Pancreas (tissue), 10 donors: Measurements from ENCODE around the gene CTSF. TPM values are rescaled to one million over a fixed set of nuclear protein-coding genes. Genes with fewer than 3 reads are reported as not detected.
A peak's percentile ranks its signal among the peaks of the same experiment; 100 is the strongest.

ENCODE experiments used
- ATAC-seq, 4 donors: fragments of 200-7000 bp; cut with Tn5 transposase; one replicate each; pipeline versions ENCODE4 v1.8.0 to v1.9.1; 2020; ENCODE audit warnings: mild to moderate bottlenecking in 4 of 4, moderate library complexity in 4 of 4
- DNase-seq, 6 donors: peaks; one replicate each; pipeline ENCODE4 v3.0.0-alpha.2; 2020
- FAIRE-seq: peaks from 2 replicates; lab custom pipeline; 2012; peaks lifted over from hg19 to GRCh38; lab: Jason Lieb, UNC
- H3K27ac ChIP-seq, 4 donors: fragments of 200-600 bp; sonication (generic); 1 replicate in 3 of 4; 2 replicates in 1 of 4; pipeline versions ENCODE4 v1.5.0 to v1.8.0; 2020
- H3K27me3 ChIP-seq, 4 donors: fragments of 200-600 bp; one replicate each; pipeline ENCODE4 v1.8.0; 2021
- H3K36me3 ChIP-seq, 3 donors: fragments of 200-600 bp; sonication (generic) in 1 of 3; one replicate each; pipeline versions ENCODE4 v1.5.0 to v1.8.0; 2020 to 2021
- H3K4me1 ChIP-seq, 3 donors: fragments of 200-600 bp; one replicate each; pipeline ENCODE4 v1.8.0; 2021
- H3K4me3 ChIP-seq, 4 donors: fragments of 200-600 bp; sonication (generic) in 2 of 4; one replicate each; pipeline versions ENCODE4 v1.5.0 to v1.8.0; 2020 to 2021
- H3K9me3 ChIP-seq, 4 donors: fragments of 200-600 bp; one replicate each; pipeline ENCODE4 v1.8.0; 2021
- CTCF ChIP-seq, 4 donors: fragments of 200-600 bp; sonication (generic) in 3 of 4; IDR thresholded peaks; one replicate each; pipeline versions ENCODE4 v1.5.0 to v1.8.0; 2021; ENCODE audit warnings: antibody characterized with exemption in 4 of 4
- WGBS, 2 donors: extraction: QIAGEN DNeasy Blood & Tissue Kit; methylation state at CpG; one replicate each; pipeline ENCODE4 v1.1.7; 2013; 5-methylcytosine and 5-hydroxymethylcytosine counted together
- intact Hi-C, 3 donors: fragments of 100-400 bp; cut with DNase I; formaldehyde crosslinking; loops; one replicate each; pipeline versions ENCODE4 v1.11.1 to v1.14.2; 2022
- polyA plus RNA-seq, 2 donors: library from polyadenylated mRNA; stranded (reverse); fragments of 200-250 nt; gene quantifications; one replicate each; pipeline ENCODE4 v1.2.3, GENCODE V29; 2013
- total RNA-seq, 6 donors: library from RNA; stranded (reverse); fragmentation: NEBNext Ultra II Directional in 4 of 6; extraction: Animal tissue kit (Norgen Biotek cat#: 25700) in 4 of 6; gene quantifications; one replicate each; pipeline versions ENCODE4 v1.2.1 to v1.2.4, GENCODE V29; 2021 to 2023
- donor health status: healthy with polysubstance abuse.
- donor health status: DM: no; HTN: no; CAD: no; lungs with moderate emphysema.
- donor health status: DM: no; HTN: no; CAD: no.
- donor health status: control.
- donor health status: control.
- donor health status: Bipolar disorder and iron deficiency.
- donor health status: DM: yes; HTN: yes; CAD: no.
- donor health status: DM: no; HTN: no; CAD: no.
- donor health status: DM: no; HTN: no; CAD: no.
- donor health status: DM: yes; HTN: yes; CAD: no.

The CTSF gene
- total and polyA plus RNA-seq, 8 donors = 10.6 to 43.2 (median 19.9) TPM

- Histone ChIP-seq H3K27ac (no peak overlapping the region), H3K4me1 (no peaks in the 10 kb centered on the region), H3K4me3 (no peak overlapping the region), H3K27me3 (no peaks in the 10 kb centered on the region), H3K9me3 (no peaks in the 10 kb centered on the region), H3K36me3 (peaks cover 0 to 21% (median 0%) of the 10 kb centered on the region in 3 donors)
- DNase-seq (peak in 1 of 6 donors; percentile 32), FAIRE-seq (no peak), ATAC-seq (no peak)
- 91 to 93% methylated on average over 11 of the region's 11 CpGs for WGBS, 2 donors
- intact Hi-C loops = no loop called here
- no peak for TF ChIP-seq CTCF (IDR thresholded peaks at IDR 0.05)
Observed at GRCh38 chr11:66523611-66524010, 44.8 kb downstream of the CTSF start.

Other genes starting within 250 kb of the CTSF start
- gene RIN1, start 232.2 kb downstream of the CTSF start, total RNA-seq = 1 to 10 TPM; 2.7 to 5.0 (median 4.1) TPM
- gene RIN1, start 232.2 kb downstream of the CTSF start, polyA plus RNA-seq = 10 to 100 TPM in 1 of 2 donors, 1 to 10 TPM in 1; 9.2 to 15.7 TPM
- gene BRMS1, start 223.5 kb downstream of the CTSF start, total RNA-seq = 10 to 100 TPM; 14.3 to 22.0 (median 19.7) TPM
- 10 to 100 TPM; 46.9 to 65.0 TPM for gene BRMS1, start 223.5 kb downstream of the CTSF start, polyA plus RNA-seq
- 10 to 100 TPM in 5 of 6 donors, 1 to 10 TPM in 1; 9.5 to 13.3 (median 12.0) TPM for gene B4GAT1, start 221.0 kb downstream of the CTSF start, total RNA-seq
- 10 to 100 TPM in 1 of 2 donors, 1 to 10 TPM in 1; 9.2 to 21.8 TPM for gene B4GAT1, start 221.0 kb downstream of the CTSF start, polyA plus RNA-seq
- 1 to 10 TPM; 2.9 to 6.0 (median 4.3) TPM for gene SLC29A2, start 196.8 kb downstream of the CTSF start, total RNA-seq
- 10 to 100 TPM; 19.9 to 21.7 TPM for gene SLC29A2, start 196.8 kb downstream of the CTSF start, polyA plus RNA-seq
- under 1 TPM in 1 of 6 donors, not detected in 5; 0.14 TPM for gene NPAS4, start 147.6 kb downstream of the CTSF start, total RNA-seq
- gene NPAS4, start 147.6 kb downstream of the CTSF start, polyA plus RNA-seq = under 1 TPM; 0.08 to 0.63 TPM
- 10 to 100 TPM; 15.7 to 23.9 (median 21.0) TPM for gene MRPL11, start 129.8 kb downstream of the CTSF start, total RNA-seq
- 10 to 100 TPM; 29.2 to 30.2 TPM for gene MRPL11, start 129.8 kb downstream of the CTSF start, polyA plus RNA-seq
- gene PELI3, start 101.7 kb downstream of the CTSF start, total RNA-seq = 1 to 10 TPM; 3.0 to 9.6 (median 6.4) TPM
- 10 to 100 TPM; 14.7 to 19.9 TPM for gene PELI3, start 101.7 kb downstream of the CTSF start, polyA plus RNA-seq
- gene DPP3, start 88.2 kb downstream of the CTSF start, total RNA-seq = 10 to 100 TPM in 4 of 6 donors, 1 to 10 TPM in 2; 8.5 to 27.0 (median 20.2) TPM
- gene DPP3, start 88.2 kb downstream of the CTSF start, polyA plus RNA-seq = 10 to 100 TPM; 22.8 to 24.7 TPM
- 10 to 100 TPM; 19.1 to 29.6 (median 21.5) TPM for gene BBS1, start 58.0 kb downstream of the CTSF start, total RNA-seq
- 10 to 100 TPM; 22.0 to 31.9 TPM for gene BBS1, start 58.0 kb downstream of the CTSF start, polyA plus RNA-seq
- gene ZDHHC24, start 22.6 kb downstream of the CTSF start, total RNA-seq = 10 to 100 TPM in 2 of 6 donors, 1 to 10 TPM in 4; 7.0 to 11.4 (median 8.3) TPM
- gene ZDHHC24, start 22.6 kb downstream of the CTSF start, polyA plus RNA-seq = 1 to 10 TPM; 7.0 to 7.5 TPM
- gene ACTN3, start 21.7 kb downstream of the CTSF start, total RNA-seq = under 1 TPM in 1 of 6 donors, not detected in 5; 0.15 TPM
- under 1 TPM in 1 of 2 donors, not detected in 1; 0.05 TPM for gene ACTN3, start 21.7 kb downstream of the CTSF start, polyA plus RNA-seq
- under 1 TPM; 0.20 to 0.38 (median 0.32) TPM for gene CCDC87, start 24.5 kb upstream of the CTSF start, total RNA-seq
- under 1 TPM; 0.15 to 0.40 TPM for gene CCDC87, start 24.5 kb upstream of the CTSF start, polyA plus RNA-seq
- 10 to 100 TPM; 16.9 to 31.7 (median 17.5) TPM for gene CCS, start 24.6 kb upstream of the CTSF start, total RNA-seq
- 100 to 1,000 TPM; 114 to 125 TPM for gene CCS, start 24.6 kb upstream of the CTSF start, polyA plus RNA-seq
- 10 to 100 TPM; 24.4 to 57.9 (median 31.7) TPM for gene RBM14, start 48.0 kb upstream of the CTSF start, total RNA-seq
- 10 to 100 TPM; 36.5 to 61.6 TPM for gene RBM14, start 48.0 kb upstream of the CTSF start, polyA plus RNA-seq
- gene RBM4, start 70.1 kb upstream of the CTSF start, total RNA-seq = 10 to 100 TPM; 47.5 to 80.2 (median 65.1) TPM
- gene RBM4, start 70.1 kb upstream of the CTSF start, polyA plus RNA-seq = 10 to 100 TPM; 60.6 to 84.2 TPM
- gene RBM4B, start 109.3 kb upstream of the CTSF start, total RNA-seq = 10 to 100 TPM in 1 of 6 donors, 1 to 10 TPM in 5; 5.7 to 10.1 (median 6.5) TPM
- gene RBM4B, start 109.3 kb upstream of the CTSF start, polyA plus RNA-seq = 10 to 100 TPM in 1 of 2 donors, 1 to 10 TPM in 1; 9.9 to 20.7 TPM
- 10 to 100 TPM; 32.6 to 59.8 (median 38.7) TPM for gene SPTBN2, start 160.6 kb upstream of the CTSF start, total RNA-seq
- 10 to 100 TPM; 17.8 to 45.9 TPM for gene SPTBN2, start 160.6 kb upstream of the CTSF start, polyA plus RNA-seq